ENCODE results near the gene FLNB.

GRCh38 chr3:58203541-58203940 lies 195.3 kb downstream of the FLNB start:
- TF ChIP-seq POLR2AphosphoS5 (IDR thresholded peaks at IDR 0.05) (no peak), POLR2A (IDR thresholded peaks at IDR 0.05) (no peak), EP300 (IDR thresholded peaks at IDR 0.05) (no peak)
